Upper lobe of right lung (tissue), 1 donor: ENCODE results near the gene PCMTD2. TPM values are rescaled to one million over a fixed set of nuclear protein-coding genes. Genes with fewer than 3 reads are reported as not detected.

Experiments used
- ATAC-seq: fragments of 200-7000 bp; cut with Tn5 transposase; one replicate; pipeline ENCODE4 v1.9.1; 2020; ENCODE audit warnings: mild to moderate bottlenecking, moderate library complexity
- DNase-seq: peaks from one replicate; pipeline ENCODE4 v3.0.0-alpha.2; 2020
- H3K27ac ChIP-seq: fragments of 200-600 bp; one replicate; pipeline ENCODE4 v1.8.0; 2022
- H3K27me3 ChIP-seq: fragments of 200-600 bp; one replicate; pipeline ENCODE4 v1.8.0; 2022; ENCODE audit warnings: mild to moderate bottlenecking
- H3K36me3 ChIP-seq: fragments of 200-600 bp; one replicate; pipeline ENCODE4 v1.8.0; 2022
- H3K4me1 ChIP-seq: fragments of 200-600 bp; one replicate; pipeline ENCODE4 v1.8.0; 2022
- H3K4me3 ChIP-seq: fragments of 200-600 bp; one replicate; pipeline ENCODE4 v1.8.0; 2022; ENCODE audit warnings: mild to moderate bottlenecking
- H3K9me3 ChIP-seq: fragments of 200-600 bp; one replicate; pipeline ENCODE4 v1.8.0; 2022
- CTCF ChIP-seq: fragments of 200-600 bp; IDR thresholded peaks from one replicate; pipeline ENCODE4 v1.8.0; 2022; ENCODE audit warnings: antibody characterized with exemption
- intact Hi-C: fragments of 100-400 bp; cut with DNase I; formaldehyde crosslinking; loops from one replicate; pipeline ENCODE4 v1.11.0; 2022
- total RNA-seq: library from RNA; stranded (reverse); fragmentation: NEBNext Ultra II Directional; extraction: Animal tissue kit (Norgen Biotek cat#: 25700); gene quantifications from one replicate; pipeline ENCODE4 v1.2.1, GENCODE V29; 2021
- donor health status: DM: no; HTN: yes; CAD: no; lungs with severe emphysema.

PCMTD2 gene
- total RNA-seq, 1 donor from 2014 or later = 58.8 TPM

- Histone ChIP-seq H3K27me3 (no peaks in the 10 kb centered on the region), H3K9me3 (no peaks in the 10 kb centered on the region), H3K4me1 (peaks cover 10% of the 10 kb centered on the region), H3K36me3 (no peaks in the 10 kb centered on the region), H3K27ac (no peak overlapping the region), H3K4me3 (no peak overlapping the region)
- peak; percentile 78 for DNase-seq
- peak; percentile 66 for ATAC-seq
- intact Hi-C loops = no loop called here
- TF ChIP-seq CTCF = no peak
Measured at GRCh38 chr20:64211874-64212658, 43.5 kb upstream of the PCMTD2 start.

DNA sequence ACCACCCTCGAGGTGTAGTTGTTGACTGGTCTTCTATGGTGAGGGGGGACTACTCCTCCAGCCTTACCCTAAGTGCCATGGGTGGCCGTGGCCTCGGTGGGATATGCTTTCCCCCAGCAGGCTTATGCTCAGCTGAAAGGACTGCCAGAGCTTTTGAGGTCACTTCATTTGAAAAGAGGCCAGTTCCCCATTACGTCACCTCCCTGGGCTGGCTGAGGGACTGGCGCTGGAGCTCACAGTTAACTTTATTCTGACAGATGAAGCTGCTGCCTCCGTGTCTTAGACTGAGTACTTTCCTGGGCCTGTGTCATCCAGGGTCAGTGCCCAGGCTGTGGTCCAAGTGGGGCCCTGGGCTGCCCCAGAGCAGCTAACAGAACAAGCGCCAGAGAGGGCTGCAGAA is 42.8 kb upstream of the PCMTD2 start:
- ATAC-seq (peak; percentile 20), DNase-seq (no peak)
- H3K4me1 ChIP-seq = peaks cover 10% of the 10 kb centered on the region
- no peaks in the 10 kb centered on the region for H3K9me3 ChIP-seq
- no peak overlapping the region for H3K27ac ChIP-seq
- H3K27me3 ChIP-seq = no peaks in the 10 kb centered on the region
- intact Hi-C loops = no loop called here
- TF ChIP-seq CTCF = no peak
- no peak overlapping the region for H3K4me3 ChIP-seq
- H3K36me3 ChIP-seq = no peaks in the 10 kb centered on the region

GRCh38 chr20:64214113-64214512 is 41.4 kb upstream of the PCMTD2 start:
- Histone ChIP-seq H3K27me3 (no peaks in the 10 kb centered on the region), H3K4me3 (no peak overlapping the region), H3K9me3 (no peaks in the 10 kb centered on the region), H3K27ac (no peak overlapping the region), H3K4me1 (peaks cover 10% of the 10 kb centered on the region), H3K36me3 (no peaks in the 10 kb centered on the region)
- DNase-seq (no peak), ATAC-seq (no peak)
- TF ChIP-seq CTCF = no peak
- intact Hi-C loops = no loop called here

DNA sequence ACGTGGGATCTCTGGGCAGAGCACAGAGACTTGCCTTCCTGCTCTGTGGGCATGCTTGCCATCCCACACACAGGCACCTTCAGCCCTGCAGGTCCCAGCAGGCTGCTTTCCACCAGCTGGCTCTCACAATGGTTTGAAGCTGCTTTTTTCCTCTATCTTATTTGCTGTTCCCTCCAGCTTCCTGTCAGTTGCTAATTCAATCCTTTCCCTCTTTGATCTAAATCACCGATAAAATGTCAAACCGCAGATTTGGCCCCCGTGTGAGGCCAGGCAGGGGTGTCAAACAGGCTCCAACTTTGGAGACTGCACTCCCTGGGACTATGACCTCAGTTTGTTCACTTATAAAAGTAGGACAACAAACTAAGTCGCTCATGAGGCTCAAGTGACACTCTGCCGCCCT is 40.6 kb upstream of the PCMTD2 start:
- Histone ChIP-seq H3K4me1 (peaks cover 10% of the 10 kb centered on the region), H3K27ac (no peak overlapping the region), H3K9me3 (no peaks in the 10 kb centered on the region), H3K27me3 (no peaks in the 10 kb centered on the region), H3K36me3 (no peaks in the 10 kb centered on the region), H3K4me3 (no peak overlapping the region)
- intact Hi-C loops = no loop called here
- DNase-seq (no peak), ATAC-seq (no peak)
- TF ChIP-seq CTCF = no peak

GRCh38 chr20:64216036-64216435 is 39.5 kb upstream of the PCMTD2 start:
- no peak for TF ChIP-seq CTCF
- no peaks in the 10 kb centered on the region for H3K36me3 ChIP-seq
- ATAC-seq (no peak), DNase-seq (no peak)
- intact Hi-C loops = no loop called here
- H3K27ac ChIP-seq = no peak overlapping the region
- H3K4me1 ChIP-seq = peaks cover 10% of the 10 kb centered on the region
- H3K27me3 ChIP-seq = no peaks in the 10 kb centered on the region
- no peak overlapping the region for H3K4me3 ChIP-seq
- no peaks in the 10 kb centered on the region for H3K9me3 ChIP-seq
